GM23248 (cell line): ENCODE data around the gene GPR68. TPM values are rescaled to one million over a fixed set of nuclear protein-coding genes. Genes with fewer than 3 reads are reported as not detected.

Experiments
- DNase-seq: peaks from one replicate; pipeline ENCODE4 v3.0.0-alpha.2; 2015
- H2AFZ ChIP-seq: fragments of 200-600 bp; sonication (generic); 2 replicates; pipeline ENCODE4 v1.6.1; 2016; ENCODE audit warnings: antibody characterized with exemption
- H3F3A ChIP-seq: fragments of 200-600 bp; sonication (generic); 2 replicates; pipeline ENCODE4 v1.6.1; 2016; ENCODE audit warnings: mild to moderate bottlenecking, antibody characterized with exemption, mixed run types; ENCODE audit not compliant: insufficient read depth
- H3K27ac ChIP-seq: fragments of 200-600 bp; sonication (generic); 2 replicates; pipeline ENCODE4 v1.5.1; 2016; ENCODE audit warnings: mild to moderate bottlenecking
- H3K27me3 ChIP-seq: fragments of 200-600 bp; sonication (generic); replicated peaks from 2 replicates; pipeline ENCODE4 v1.6.1; 2016; ENCODE audit warnings: mild to moderate bottlenecking; ENCODE audit not compliant: insufficient read depth
- H3K36me3 ChIP-seq: fragments of 200-600 bp; sonication (generic); 2 replicates; pipeline ENCODE4 v1.6.1; 2016; ENCODE audit warnings: low read depth, mild to moderate bottlenecking
- H3K4me1 ChIP-seq: fragments of 200-600 bp; sonication (generic); 2 replicates; pipeline ENCODE4 v1.6.1; 2016; ENCODE audit warnings: mild to moderate bottlenecking; ENCODE audit not compliant: insufficient read depth
- H3K4me2 ChIP-seq: fragments of 200-600 bp; sonication (generic); one replicate; pipeline ENCODE4 v1.6.1; 2016; ENCODE audit warnings: mild to moderate bottlenecking; ENCODE audit not compliant: unreplicated experiment
- H3K4me3 ChIP-seq: fragments of 200-600 bp; sonication (generic); 2 replicates; pipeline ENCODE4 v1.5.1; 2016; ENCODE audit warnings: mild to moderate bottlenecking
- H3K79me2 ChIP-seq: fragments of 200-600 bp; sonication (generic); 2 replicates; pipeline ENCODE4 v1.6.1; 2016; ENCODE audit warnings: mild to moderate bottlenecking; ENCODE audit not compliant: insufficient read depth
- H3K9ac ChIP-seq: fragments of 200-600 bp; sonication (generic); 2 replicates; pipeline ENCODE4 v1.6.1; 2016; ENCODE audit warnings: mild to moderate bottlenecking
- H3K9me2 ChIP-seq: fragments of 200-600 bp; sonication (generic); 2 replicates; pipeline ENCODE4 v1.6.1; 2016; ENCODE audit warnings: mixed run types, mild to moderate bottlenecking, moderate library complexity; ENCODE audit not compliant: insufficient read depth
- H3K9me3 ChIP-seq: fragments of 200-600 bp; sonication (generic); one replicate; pipeline ENCODE4 v1.6.1; 2017; ENCODE audit warnings: low read depth
- H4K20me1 ChIP-seq: fragments of 200-600 bp; sonication (generic); 2 replicates; pipeline ENCODE4 v1.6.0; 2016; ENCODE audit not compliant: insufficient read depth
- EZH2 ChIP-seq: fragments of 200-600 bp; sonication (generic); IDR thresholded peaks from 2 replicates; pipeline ENCODE4 v1.6.1; 2018; ENCODE audit warnings: antibody characterized with exemption, mild to moderate bottlenecking; ENCODE audit not compliant: insufficient read depth, poor library complexity, severe bottlenecking
- EZH2phosphoT487 ChIP-seq: fragments of 200-600 bp; sonication (generic); IDR thresholded peaks from 2 replicates; pipeline ENCODE4 v1.6.1; 2018; ENCODE audit warnings: antibody characterized with exemption, moderate library complexity, mild to moderate bottlenecking, low read depth; ENCODE audit not compliant: insufficient read depth
- WGBS, 2 experiments: methylation state at CpG; one replicate each; pipeline ENCODE4 v1.1.6; 2015 to 2017; ENCODE audit warnings: low lambda C conversion rate in 2 of 2, low coverage in 1 of 2; ENCODE audit errors: missing lambda C conversion rate in 2 of 2; 5-methylcytosine and 5-hydroxymethylcytosine counted together
- in situ Hi-C: fragments of 300-500 bp; cut with MboI; formaldehyde crosslinking; loops from 2 replicates; pipeline ENCODE4 v1.15.0; 2020
- polyA plus RNA-seq: library from polyadenylated mRNA; unstranded; fragments of >200 nt; fragmentation: Nextera tagmentation; extraction: Ambion mirVana; gene quantifications from 2 replicates; pipeline ENCODE4 v1.2.1, GENCODE V29; 2016
- total RNA-seq: library from RNA; depleted of rRNA; stranded (reverse); fragments of >200 nt; shearing (Covaris generic); gene quantifications from 2 replicates; pipeline ENCODE4 v1.2.3, GENCODE V29; 2014

GPR68 gene
- total and polyA plus RNA-seq, 2 experiments from 2014 or later, result 5.1 to 8.6 TPM

- Histone ChIP-seq H3K9me3 (no peaks in the 10 kb centered on the region), H3K4me1 (peaks cover 41% of the 10 kb centered on the region), H3K36me3 (no peaks in the 10 kb centered on the region), H2AFZ (no peak overlapping the region), H3K9me2 (no peaks in the 10 kb centered on the region), H3K27me3 (no peaks in the 10 kb centered on the region), H3K79me2 (peaks cover 19% of the 10 kb centered on the region), H3F3A (peaks cover 42% of the 10 kb centered on the region), H3K4me3 (no peak overlapping the region), H3K27ac (no peak overlapping the region), H3K9ac (no peak overlapping the region), H4K20me1 (no peaks in the 10 kb centered on the region), H3K4me2 (no peak overlapping the region)
- in situ Hi-C loops, result no loop called here
- TF ChIP-seq EZH2 (no peak), EZH2phosphoT487 (no peak)
- no peak for DNase-seq
- 96% methylated on average over 61 of the region's 63 CpGs for WGBS, 2 experiments
Observed at GRCh38 chr14:91233936-91234790, 10.3 kb downstream of the GPR68 start.

DNA sequence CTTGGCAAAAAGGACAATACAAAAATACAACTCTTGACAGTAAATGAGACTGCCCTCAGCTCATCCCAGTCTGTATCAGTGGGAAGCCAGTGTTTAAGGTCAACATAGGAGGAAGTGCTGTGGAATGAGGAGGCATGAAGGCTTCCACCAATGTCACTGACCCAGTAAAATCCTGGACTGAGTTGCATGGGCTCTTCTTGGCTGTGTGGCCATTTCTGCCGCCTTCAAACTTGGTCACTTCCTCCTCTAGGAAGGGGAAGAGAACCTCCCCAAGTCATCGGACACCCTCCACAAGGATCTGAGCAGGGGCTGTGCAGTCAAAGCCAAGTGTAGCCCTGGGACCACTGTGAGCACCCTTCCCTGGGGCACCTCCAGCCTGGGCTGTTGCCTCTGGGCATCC lies 11.9 kb downstream of the GPR68 start:
- Histone ChIP-seq H3K9me3 (no peaks in the 10 kb centered on the region), H3K9me2 (no peaks in the 10 kb centered on the region), H3K4me3 (no peak overlapping the region), H3K4me1 (peaks cover 52% of the 10 kb centered on the region), H2AFZ (no peak overlapping the region), H3K79me2 (peaks cover 6% of the 10 kb centered on the region; the same call in 1 of the 2 replicates), H3F3A (peaks cover 48% of the 10 kb centered on the region), H4K20me1 (no peaks in the 10 kb centered on the region), H3K4me2 (no peak overlapping the region), H3K27ac (no peak overlapping the region), H3K27me3 (no peaks in the 10 kb centered on the region), H3K36me3 (no peaks in the 10 kb centered on the region), H3K9ac (no peak overlapping the region)
- TF ChIP-seq EZH2 (no peak), EZH2phosphoT487 (no peak)
- DNase-seq, result no peak
- in situ Hi-C loops, result no loop called here
- 100% methylated on average over 2 of the region's 2 CpGs for WGBS, 2 experiments

- Histone ChIP-seq H2AFZ (no peak overlapping the region), H3K27ac (peak overlapping the region; percentile 70), H3K36me3 (no peaks in the 10 kb centered on the region), H3K4me2 (no peak overlapping the region), H3K4me1 (peaks cover 48% of the 10 kb centered on the region), H3K4me3 (no peak overlapping the region), H3K9me3 (no peaks in the 10 kb centered on the region), H3K27me3 (no peaks in the 10 kb centered on the region), H3K79me2 (peaks cover 6% of the 10 kb centered on the region; the same call in 1 of the 2 replicates), H3F3A (peaks cover 49% of the 10 kb centered on the region), H4K20me1 (no peaks in the 10 kb centered on the region), H3K9me2 (no peaks in the 10 kb centered on the region), H3K9ac (no peak overlapping the region)
- in situ Hi-C loops, result no loop called here
- DNase-seq, result no peak
- TF ChIP-seq EZH2 (no peak), EZH2phosphoT487 (no peak)
- 97 to 100% methylated on average over 2 of the region's 2 CpGs for WGBS, 2 experiments
Observed at GRCh38 chr14:91232052-91232451, 12.5 kb downstream of the GPR68 start.

- no peaks in the 10 kb centered on the region for H3K9me3 ChIP-seq
- H3K9me2 ChIP-seq, result no peaks in the 10 kb centered on the region
- WGBS, 2 experiments, result 1 to 3% methylated on average over 3 of the region's 3 CpGs
- peak overlapping the region; percentile 18; the same call in 1 of the 2 replicates for H2AFZ ChIP-seq
- in situ Hi-C loops, result no loop called here
- peak overlapping the region; percentile 26; the same call in 1 of the 2 replicates for H3K9ac ChIP-seq
- peak overlapping the region; percentile 20 for H3K4me2 ChIP-seq
- no peaks in the 10 kb centered on the region for H3K36me3 ChIP-seq
- H3K4me1 ChIP-seq, result peaks cover 45% of the 10 kb centered on the region
- H3K79me2 ChIP-seq, result peaks cover 6% of the 10 kb centered on the region; the same call in 1 of the 2 replicates
- H3K27me3 ChIP-seq, result no peaks in the 10 kb centered on the region
- peaks cover 49% of the 10 kb centered on the region for H3F3A ChIP-seq
- H3K4me3 ChIP-seq, result no peak overlapping the region
- H4K20me1 ChIP-seq, result no peaks in the 10 kb centered on the region
- H3K27ac ChIP-seq, result peak overlapping the region; percentile 70
- no peak for TF ChIP-seq EZH2
- TF ChIP-seq EZH2phosphoT487, result no peak
- DNase-seq, result peak; percentile 77
Observed at GRCh38 chr14:91231446-91231845, 13.1 kb downstream of the GPR68 start.
